GM12878 (cell line): ENCODE results near the gene KIRREL3. TPM values are rescaled to one million over a fixed set of nuclear protein-coding genes. Genes with fewer than 3 reads are reported as not detected.

ENCODE experiments used
- ATAC-seq: fragments of 200-7000 bp; cut with Tn5 transposase; 3 replicates; pipeline ENCODE4 v1.9.1; 2020; ENCODE audit warnings: mild to moderate bottlenecking, moderate library complexity
- BruUV-seq: library from RNA; stranded (reverse); fragments of 400-500 nt; replicated peaks from 2 replicates; lab custom pipeline; 2021; lab: Mats Ljungman, UMichigan
- CTCF ChIA-PET: fragments of 300-600 bp; sonication (Branson Sonifier 250); formaldehyde crosslinking; extraction: SDS; loops from one replicate; lab custom pipeline; 2021; ENCODE audit warnings: inconsistent platforms; lab: Yijun Ruan, JAX
- POLR2A ChIA-PET: fragments of 350-600 bp; formaldehyde crosslinking; extraction: SDS; loops from one replicate; lab custom pipeline; 2021; ENCODE audit warnings: inconsistent platforms; lab: Charles Lee
- RAD21 ChIA-PET: fragments of 300-600 bp; sonication (Branson Sonifier 250); formaldehyde crosslinking; loops from one replicate; lab custom pipeline; 2023; ENCODE audit warnings: antibody characterized with exemption; ENCODE audit not compliant: unreplicated experiment; lab: Charles Lee
- SMC1A ChIA-PET: fragments of 300-600 bp; sonication (Branson Sonifier 250); formaldehyde crosslinking; loops from one replicate; lab custom pipeline; 2023; ENCODE audit not compliant: unreplicated experiment, uncharacterized antibody; lab: Charles Lee
- DNase-seq: peaks from one replicate; pipeline ENCODE4 v3.0.0-alpha.2; 2011; ENCODE audit warnings: low read depth, low spot score
- FAIRE-seq: peaks from 3 replicates; lab custom pipeline; 2011; peaks lifted over from hg19 to GRCh38; lab: Jason Lieb, UNC
- H2AFZ ChIP-seq: 2 replicates; pipeline ENCODE4 v1.6.0; 2011; ENCODE audit warnings: low read depth, low read length, control low read depth; ENCODE audit not compliant: control insufficient read depth
- H3K27ac ChIP-seq: 2 replicates; pipeline ENCODE4 v1.5.1; 2011; ENCODE audit warnings: control low read depth; ENCODE audit not compliant: control insufficient read depth, insufficient read depth
- H3K27me3 ChIP-seq, 2 experiments: replicated peaks in 1 of 2; 2 replicates each; pipeline versions ENCODE4 v1.6.0 to v1.6.1; 2011; ENCODE audit warnings: low read length in 1 of 2; ENCODE audit not compliant: control insufficient read depth in 2 of 2, insufficient read depth in 2 of 2
- H3K36me3 ChIP-seq, 2 experiments: 2 replicates each; pipeline ENCODE4 v1.5.1; 2011; ENCODE audit warnings: low read length in 1 of 2; ENCODE audit not compliant: control insufficient read depth in 2 of 2, insufficient read depth in 2 of 2
- H3K4me1 ChIP-seq: 2 replicates; pipeline ENCODE4 v1.6.1; 2011; ENCODE audit warnings: mild to moderate bottlenecking, low read length, moderate library complexity, mixed read lengths; ENCODE audit not compliant: control insufficient read depth, insufficient read depth
- H3K4me2 ChIP-seq: 2 replicates; pipeline ENCODE4 v1.6.0; 2011; ENCODE audit warnings: control low read depth; ENCODE audit not compliant: control insufficient read depth, insufficient read depth
- H3K4me3 ChIP-seq: fragments of 200-600 bp; sonication (generic); 2 replicates; pipeline ENCODE4 v1.5.1; 2016
- H3K79me2 ChIP-seq: 2 replicates; pipeline ENCODE4 v1.6.0; 2011; ENCODE audit warnings: low read length; ENCODE audit not compliant: control insufficient read depth, insufficient read depth
- H3K9ac ChIP-seq: 2 replicates; pipeline ENCODE4 v1.8.0; 2011; ENCODE audit warnings: low read length, control low read depth, mixed read lengths; ENCODE audit not compliant: control insufficient read depth, insufficient read depth
- H3K9me3 ChIP-seq: replicated peaks from 3 replicates; pipeline ENCODE4 v1.5.1; 2011; ENCODE audit warnings: mild to moderate bottlenecking, low read length; ENCODE audit not compliant: control insufficient read depth, insufficient read depth
- H4K20me1 ChIP-seq: 2 replicates; pipeline ENCODE4 v1.6.0; 2011; ENCODE audit not compliant: control insufficient read depth, insufficient read depth
- CBX5 ChIP-seq: sonication (generic); IDR thresholded peaks from 2 replicates; pipeline ENCODE4 v1.6.1; 2016; ENCODE audit warnings: low read depth, moderate library complexity, mild to moderate bottlenecking, inconsistent platforms
- CREB1 ChIP-seq: IDR thresholded peaks from 2 replicates; pipeline ENCODE4 v1.6.1; 2012; ENCODE audit warnings: low read depth, mild to moderate bottlenecking, inconsistent platforms
- CTCF ChIP-seq, 3 experiments: IDR thresholded peaks in 2 of 3; conservative IDR thresholded peaks in 1 of 3; 2 replicates each; pipeline ENCODE4 v1.5.1; 2011; ENCODE audit warnings: low read depth in 3 of 3, low read length in 3 of 3, mild to moderate bottlenecking in 3 of 3, control low read depth in 2 of 3, moderate library complexity in 2 of 3, inconsistent platforms in 1 of 3, mixed read lengths in 1 of 3; ENCODE audit not compliant: control insufficient read depth in 2 of 3, insufficient read depth in 1 of 3; ENCODE audit errors: extremely low read depth in 1 of 3
- E4F1 ChIP-seq: fragments of 450-650 bp; IDR thresholded peaks from 2 replicates; pipeline ENCODE4 v1.6.1; 2018; ENCODE audit warnings: borderline replicate concordance, mild to moderate bottlenecking; ENCODE audit not compliant: partially characterized antibody
- FOXK2 ChIP-seq: fragments of 450-650 bp; IDR thresholded peaks from 2 replicates; pipeline ENCODE4 v1.6.1; 2017; ENCODE audit warnings: mild to moderate bottlenecking, moderate library complexity
- GATAD2B ChIP-seq: fragments of 450-650 bp; conservative IDR thresholded peaks from 2 replicates; pipeline ENCODE4 v1.6.1; 2017; ENCODE audit warnings: low read depth, mild to moderate bottlenecking, moderate library complexity
- HDAC2 ChIP-seq: fragments of 200-600 bp; sonication (generic); IDR thresholded peaks from 2 replicates; pipeline ENCODE4 v1.6.1; 2017
- HDGF ChIP-seq: fragments of 450-650 bp; IDR thresholded peaks from 2 replicates; pipeline ENCODE4 v1.6.1; 2016; ENCODE audit warnings: antibody characterized with exemption
- MEF2B ChIP-seq: fragments of 450-650 bp; IDR thresholded peaks from 2 replicates; pipeline ENCODE4 v1.6.1; 2018; ENCODE audit warnings: mild to moderate bottlenecking, moderate library complexity; ENCODE audit not compliant: partially characterized antibody, poor library complexity, severe bottlenecking
- MYB ChIP-seq: fragments of 150-350 bp; IDR thresholded peaks from 2 replicates; pipeline ENCODE4 v1.6.1; 2014; ENCODE audit warnings: mild to moderate bottlenecking, low read depth, low read length, borderline replicate concordance
- NFYB ChIP-seq: IDR thresholded peaks from 2 replicates; pipeline ENCODE4 v1.6.1; 2011; ENCODE audit warnings: low read depth, mild to moderate bottlenecking, low read length, improper control_type of control experiment, moderate library complexity; ENCODE audit not compliant: insufficient read depth
- NR2F1 ChIP-seq: fragments of 450-650 bp; conservative IDR thresholded peaks from 2 replicates; pipeline ENCODE4 v1.6.1; 2017; ENCODE audit warnings: mild to moderate bottlenecking
- PML ChIP-seq: IDR thresholded peaks from 2 replicates; pipeline ENCODE4 v1.6.1; 2012; ENCODE audit warnings: low read length, inconsistent platforms
- REST ChIP-seq: IDR thresholded peaks from 2 replicates; pipeline ENCODE4 v1.6.1; 2012; ENCODE audit warnings: mild to moderate bottlenecking, low read depth, low read length
- ZBED1 ChIP-seq: IDR thresholded peaks from 2 replicates; pipeline ENCODE4 v1.6.1; 2016; ENCODE audit warnings: borderline replicate concordance
- WGBS: methylation state at CpG from one replicate; pipeline ENCODE4 v1.1.6; 2016; ENCODE audit warnings: low lambda C conversion rate; ENCODE audit not compliant: insufficient replicate concordance, insufficient coverage; ENCODE audit errors: missing lambda C conversion rate; 5-methylcytosine and 5-hydroxymethylcytosine counted together
- in situ Hi-C: fragments of 300-500 bp; cut with MboI; formaldehyde crosslinking; loops from 9 replicates; pipeline ENCODE4 v1.14.3; 2018; ENCODE audit warnings: mixed read lengths
- intact Hi-C: fragments of 100-400 bp; cut with micrococcal nuclease; formaldehyde crosslinking; loops from one replicate; pipeline ENCODE4 v1.14.2; 2022; ENCODE audit not compliant: unreplicated experiment
- polyA plus RNA-seq, 11 experiments: library from polyadenylated mRNA; depleted of rRNA in 4 of 11; unstranded in 6 of 11; stranded (reverse) in 5 of 11; fragments of >200 nt; fragmentation: Nextera tagmentation in 4 of 11; fragmentation: Illumina TruSeq in 1 of 11; extraction: Ambion mirVana in 4 of 11; extraction: Trizol in 1 of 11; gene quantifications; 1 replicate in 1 of 11; 2 replicates in 10 of 11; pipeline versions ENCODE4 v1.2.1 to v1.2.3, GENCODE V29; 2011 to 2016; ENCODE audit warnings: inconsistent platforms in 2 of 11, missing spikeins in 2 of 11, low read depth in 1 of 11
- total RNA-seq, 4 experiments: library from RNA; depleted of rRNA in 3 of 4; stranded (reverse); fragments of >200 nt in 3 of 4; fragmentation: Illumina TruSeq in 1 of 4; extraction: Trizol in 1 of 4; gene quantifications; 2 replicates each; pipeline versions ENCODE4 v1.2.1 to v1.2.3, GENCODE V29; 2013 to 2021

The KIRREL3 gene
- total and polyA plus RNA-seq, 10 of the 15 experiments (the other 5 are each of a cell fraction or from before 2014, with no cell fraction given) = under 0.01 TPM; not detected in 9

GRCh38 chr11:126687477-126687876 lies 313.1 kb downstream of the KIRREL3 start:
- no peak for DNase-seq
- no peaks in the 10 kb centered on the region for H3K36me3 ChIP-seq
- no TSS peak for BruUV-seq
- in situ Hi-C loops (no loop called here), intact Hi-C loops (no loop called here)
- ChIA-PET SMC1A (no interaction called here), RAD21 (no interaction called here), CTCF (no interaction called here), POLR2A (no interaction called here)
- no peaks in the 10 kb centered on the region for H3K79me2 ChIP-seq
- no peak overlapping the region for H2AFZ ChIP-seq
- no peak for ATAC-seq
- H3K4me3 ChIP-seq = no peak overlapping the region
- no peaks in the 10 kb centered on the region for H3K9me3 ChIP-seq
- H4K20me1 ChIP-seq = no peaks in the 10 kb centered on the region
- no peak overlapping the region for H3K9ac ChIP-seq
- H3K27ac ChIP-seq = no peak overlapping the region
- H3K27me3 ChIP-seq = no peaks in the 10 kb centered on the region; a peak in 2 of 4 replicates
- FAIRE-seq = no peak
- no peak overlapping the region for H3K4me2 ChIP-seq
- WGBS = 12% methylated on average over 2 of the region's 2 CpGs
- no peaks in the 10 kb centered on the region for H3K4me1 ChIP-seq
- no peak for TF ChIP-seq HDGF
- TF ChIP-seq FOXK2 = no peak
- TF ChIP-seq E4F1 = no peak
- no peak for TF ChIP-seq CTCF (IDR thresholded peaks at IDR 0.05 in 2 of 3, conservative IDR thresholded peaks at IDR 0.05 in 1 of 3; ENCODE audit: control insufficient read depth in 2 of 3, extremely low read depth in 1 of 3, insufficient read depth in 1 of 3, low read depth in 3 of 3, low read length in 3 of 3)
- no peak for TF ChIP-seq REST
- no peak for TF ChIP-seq MEF2B
- no peak for TF ChIP-seq MYB
- TF ChIP-seq NFYB = no peak
- no peak for TF ChIP-seq NR2F1
- TF ChIP-seq CBX5 = no peak
- TF ChIP-seq CREB1 = no peak
- TF ChIP-seq PML = no peak
- TF ChIP-seq HDAC2 = no peak
- no peak for TF ChIP-seq GATAD2B
- TF ChIP-seq ZBED1 = no peak
